Thyroid gland (tissue), 4 donors: Measurements from ENCODE around the gene USP15.

ENCODE experiments used
- POLR2A ChIP-seq, 2 donors: fragments of 450-650 bp; IDR thresholded peaks; one replicate each; pipeline ENCODE4 v1.6.1; 2017; ENCODE audit warnings: antibody characterized with exemption in 2 of 2, mild to moderate bottlenecking in 2 of 2, moderate library complexity in 1 of 2
- TF ChIP-seq, protein P1 (sequence below), 6 experiments: fragments of 200-600 bp in 3 of 6; fragments of 450-650 bp in 3 of 6; sonication (generic) in 3 of 6; IDR thresholded peaks; one replicate each; pipeline ENCODE4 v1.5.1; 2016 to 2019; ENCODE audit warnings: antibody characterized with exemption in 6 of 6, mild to moderate bottlenecking in 2 of 6, inconsistent platforms in 1 of 6, moderate library complexity in 1 of 6

GRCh38 chr12:62239571-62239970 lies 20.6 kb upstream of the USP15 start:
- TF ChIP-seq, protein P1, sequence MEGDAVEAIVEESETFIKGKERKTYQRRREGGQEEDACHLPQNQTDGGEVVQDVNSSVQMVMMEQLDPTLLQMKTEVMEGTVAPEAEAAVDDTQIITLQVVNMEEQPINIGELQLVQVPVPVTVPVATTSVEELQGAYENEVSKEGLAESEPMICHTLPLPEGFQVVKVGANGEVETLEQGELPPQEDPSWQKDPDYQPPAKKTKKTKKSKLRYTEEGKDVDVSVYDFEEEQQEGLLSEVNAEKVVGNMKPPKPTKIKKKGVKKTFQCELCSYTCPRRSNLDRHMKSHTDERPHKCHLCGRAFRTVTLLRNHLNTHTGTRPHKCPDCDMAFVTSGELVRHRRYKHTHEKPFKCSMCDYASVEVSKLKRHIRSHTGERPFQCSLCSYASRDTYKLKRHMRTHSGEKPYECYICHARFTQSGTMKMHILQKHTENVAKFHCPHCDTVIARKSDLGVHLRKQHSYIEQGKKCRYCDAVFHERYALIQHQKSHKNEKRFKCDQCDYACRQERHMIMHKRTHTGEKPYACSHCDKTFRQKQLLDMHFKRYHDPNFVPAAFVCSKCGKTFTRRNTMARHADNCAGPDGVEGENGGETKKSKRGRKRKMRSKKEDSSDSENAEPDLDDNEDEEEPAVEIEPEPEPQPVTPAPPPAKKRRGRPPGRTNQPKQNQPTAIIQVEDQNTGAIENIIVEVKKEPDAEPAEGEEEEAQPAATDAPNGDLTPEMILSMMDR (IDR thresholded peaks at IDR 0.05): no peak
- TF ChIP-seq POLR2A (IDR thresholded peaks at IDR 0.05): no peak
